HepG2 (cell line): Measurements from ENCODE around the gene PRSS33. TPM values are rescaled to one million over a fixed set of nuclear protein-coding genes. Genes with fewer than 3 reads are reported as not detected.
A peak's percentile ranks its signal among the peaks of the same experiment; 100 is the strongest.

ENCODE experiments used
- ATAC-seq: fragments of 200-7000 bp; cut with Tn5 transposase; 3 replicates; pipeline ENCODE4 v1.9.1; 2020; ENCODE audit warnings: mild to moderate bottlenecking, moderate library complexity
- BruUV-seq: library from RNA; stranded (reverse); fragments of 400-500 nt; replicated peaks from 2 replicates; lab custom pipeline; 2021; lab: Mats Ljungman, UMichigan
- CTCF ChIA-PET: fragments of 300-600 bp; formaldehyde crosslinking; extraction: SDS; loops from one replicate; lab custom pipeline; 2021; ENCODE audit warnings: low total read pairs, inconsistent platforms, low intra/inter-chr PET ratio; lab: Yijun Ruan, JAX
- POLR2A ChIA-PET: fragments of 350-600 bp; sonication (Branson Sonifier 250); formaldehyde crosslinking; loops from one replicate; lab custom pipeline; 2020; ENCODE audit warnings: antibody characterized with exemption, inconsistent platforms; lab: Yijun Ruan, JAX
- DNase-seq: peaks from one replicate; pipeline ENCODE4 v3.0.0-alpha.2; 2015; ENCODE audit warnings: low spot score
- FAIRE-seq: peaks from 3 replicates; lab custom pipeline; 2011; peaks lifted over from hg19 to GRCh38; lab: Jason Lieb, UNC
- H2AFZ ChIP-seq: one replicate; pipeline ENCODE4 v1.6.1; 2011; ENCODE audit warnings: low read length, inconsistent platforms
- H3K27ac ChIP-seq: fragments of 300-600 bp; 3 replicates; pipeline ENCODE4 v1.8.0; 2011; ENCODE audit warnings: mixed run types, mild to moderate bottlenecking, mixed read lengths, low read length, inconsistent platforms; ENCODE audit not compliant: insufficient read depth; ENCODE audit errors: extremely low read length
- H3K27me3 ChIP-seq, 2 experiments: fragments of 200-600 bp in 1 of 2; 2 replicates in 1 of 2; 3 replicates in 1 of 2; pipeline versions ENCODE4 v1.6.0 to v1.8.0; 2011; ENCODE audit warnings: low read length in 2 of 2, mild to moderate bottlenecking in 2 of 2, moderate library complexity in 2 of 2, inconsistent platforms in 1 of 2; ENCODE audit not compliant: insufficient read depth in 2 of 2, control insufficient read depth in 1 of 2
- H3K36me3 ChIP-seq, 2 experiments: fragments of 200-600 bp in 1 of 2; replicated peaks in 1 of 2; 2 replicates in 1 of 2; 3 replicates in 1 of 2; pipeline versions ENCODE4 v1.5.1 to v1.8.0; 2011; ENCODE audit warnings: low read length in 2 of 2, inconsistent platforms in 1 of 2; ENCODE audit not compliant: insufficient read depth in 2 of 2, control insufficient read depth in 1 of 2
- H3K4me1 ChIP-seq: 2 replicates; pipeline ENCODE4 v1.5.1; 2012; ENCODE audit warnings: low read length, inconsistent platforms; ENCODE audit not compliant: insufficient read depth
- H3K4me2 ChIP-seq: 2 replicates; pipeline ENCODE4 v1.6.0; 2011; ENCODE audit warnings: low read depth, low read length, inconsistent platforms
- H3K4me3 ChIP-seq, 3 experiments: fragments of 200-600 bp in 1 of 3; sonication (generic), shearing (Covaris generic) in 1 of 3; replicated peaks in 1 of 3; 2 replicates each; pipeline ENCODE4 v1.5.1; 2011 to 2016; ENCODE audit warnings: low read length in 3 of 3, inconsistent platforms in 2 of 3, low read depth in 2 of 3, mild to moderate bottlenecking in 2 of 3, control low read depth in 1 of 3, mixed read lengths in 1 of 3; ENCODE audit not compliant: insufficient read depth in 1 of 3
- H3K79me2 ChIP-seq: one replicate; pipeline ENCODE4 v1.6.1; 2011; ENCODE audit warnings: low read length, inconsistent platforms; ENCODE audit not compliant: insufficient read depth
- H3K9ac ChIP-seq: 2 replicates; pipeline ENCODE4 v1.6.0; 2011; ENCODE audit warnings: mild to moderate bottlenecking, low read depth, low read length, inconsistent platforms; ENCODE audit not compliant: insufficient read depth
- H3K9me3 ChIP-seq: 2 replicates; pipeline ENCODE4 v1.5.1; 2012; ENCODE audit warnings: mild to moderate bottlenecking, low read length
- H4K20me1 ChIP-seq: 2 replicates; pipeline ENCODE4 v1.6.0; 2011; ENCODE audit warnings: inconsistent platforms, mild to moderate bottlenecking, low read length, moderate library complexity; ENCODE audit not compliant: insufficient read depth
- CHD4 ChIP-seq: fragments of 200-600 bp; sonication (generic); IDR thresholded peaks from 2 replicates; pipeline ENCODE4 v1.7.0; 2017; ENCODE audit warnings: mild to moderate bottlenecking, low read length, borderline replicate concordance
- CREB1 ChIP-seq, 2 experiments: fragments of 450-650 bp in 1 of 2; IDR thresholded peaks; 2 replicates each; pipeline ENCODE4 v1.6.1; 2016 to 2017; ENCODE audit warnings: control low read depth in 1 of 2, mild to moderate bottlenecking in 1 of 2, missing compliant biosample characterization in 1 of 2, missing genetic modification characterization in 1 of 2
- DNMT1 ChIP-seq: sonication (generic); formaldehyde crosslinking; IDR thresholded peaks from 2 replicates; pipeline ENCODE4 v1.5.1; 2020; ENCODE audit warnings: mild to moderate bottlenecking, missing genetic modification reagents
- GMEB1 ChIP-seq: sonication (generic); formaldehyde crosslinking; IDR thresholded peaks from 2 replicates; pipeline ENCODE4 v1.5.1; 2020; ENCODE audit warnings: missing genetic modification reagents, mild to moderate bottlenecking, borderline replicate concordance
- NKX3-1 ChIP-seq: sonication (generic); formaldehyde crosslinking; IDR thresholded peaks from 2 replicates; pipeline ENCODE4 v1.5.0; 2020; ENCODE audit warnings: missing genetic modification reagents
- POLR2A ChIP-seq, 2 experiments: IDR thresholded peaks; 2 replicates each; pipeline ENCODE4 v1.6.1; 2011; ENCODE audit warnings: low read depth in 2 of 2, low read length in 2 of 2, mild to moderate bottlenecking in 1 of 2, moderate library complexity in 1 of 2; ENCODE audit not compliant: insufficient read depth in 1 of 2
- ZMYM3 ChIP-seq: sonication (generic); formaldehyde crosslinking; IDR thresholded peaks from 2 replicates; pipeline ENCODE4 v1.5.1; 2020; ENCODE audit warnings: mild to moderate bottlenecking, missing genetic modification reagents
- ZNF256 ChIP-seq: sonication (generic); formaldehyde crosslinking; conservative IDR thresholded peaks from 2 replicates; pipeline ENCODE4 v1.4.0; 2020; ENCODE audit warnings: missing genetic modification reagents
- ZNF629 ChIP-seq: sonication (generic); formaldehyde crosslinking; conservative IDR thresholded peaks from 2 replicates; pipeline ENCODE4 v1.5.0; 2020; ENCODE audit warnings: missing genetic modification reagents
- WGBS: methylation state at CpG from one replicate; pipeline ENCODE4 v1.1.6; 2017; ENCODE audit warnings: low lambda C conversion rate; 5-methylcytosine and 5-hydroxymethylcytosine counted together
- in situ Hi-C: cut with HindIII; loops from 2 replicates; pipeline ENCODE4 v1.10.0; 2017; ENCODE audit warnings: low pct_unique_long_range_greater_than_20kb; ENCODE audit not compliant: extremely low pct_ligation_motif_present
- intact Hi-C: fragments of 100-400 bp; cut with micrococcal nuclease; formaldehyde crosslinking; loops from one replicate; pipeline ENCODE4 v1.10.0; 2022; ENCODE audit not compliant: unreplicated experiment
- polyA plus RNA-seq, 8 experiments: library from polyadenylated mRNA; depleted of rRNA in 3 of 8; stranded (reverse) in 7 of 8; unstranded in 1 of 8; fragments of >200 nt; fragmentation: Illumina TruSeq in 4 of 8; extraction: Trizol in 4 of 8; gene quantifications; 2 replicates each; pipeline versions ENCODE4 v1.2.1 to v1.2.3, GENCODE V29; 2011 to 2016; ENCODE audit warnings: low read depth in 4 of 8, missing spikeins in 1 of 8, mixed read lengths in 1 of 8; ENCODE audit not compliant: insufficient read depth in 1 of 8
- total RNA-seq, 5 experiments: library from RNA; depleted of rRNA; stranded (reverse); fragments of >200 nt; fragmentation: Illumina TruSeq; extraction: Trizol; gene quantifications; 2 replicates each; pipeline ENCODE4 v1.2.3, GENCODE V29; 2016; ENCODE audit warnings: low read depth in 1 of 5
- TF ChIP-seq, protein P1 (sequence below): sonication (generic); formaldehyde crosslinking; IDR thresholded peaks from 2 replicates; pipeline ENCODE4 v1.4.0; 2020; ENCODE audit warnings: missing genetic modification reagents

The PRSS33 gene
- total and polyA plus RNA-seq, 2 of the 13 experiments (the other 11 are each of a cell fraction or from before 2014, with no cell fraction given): not detected

DNA sequence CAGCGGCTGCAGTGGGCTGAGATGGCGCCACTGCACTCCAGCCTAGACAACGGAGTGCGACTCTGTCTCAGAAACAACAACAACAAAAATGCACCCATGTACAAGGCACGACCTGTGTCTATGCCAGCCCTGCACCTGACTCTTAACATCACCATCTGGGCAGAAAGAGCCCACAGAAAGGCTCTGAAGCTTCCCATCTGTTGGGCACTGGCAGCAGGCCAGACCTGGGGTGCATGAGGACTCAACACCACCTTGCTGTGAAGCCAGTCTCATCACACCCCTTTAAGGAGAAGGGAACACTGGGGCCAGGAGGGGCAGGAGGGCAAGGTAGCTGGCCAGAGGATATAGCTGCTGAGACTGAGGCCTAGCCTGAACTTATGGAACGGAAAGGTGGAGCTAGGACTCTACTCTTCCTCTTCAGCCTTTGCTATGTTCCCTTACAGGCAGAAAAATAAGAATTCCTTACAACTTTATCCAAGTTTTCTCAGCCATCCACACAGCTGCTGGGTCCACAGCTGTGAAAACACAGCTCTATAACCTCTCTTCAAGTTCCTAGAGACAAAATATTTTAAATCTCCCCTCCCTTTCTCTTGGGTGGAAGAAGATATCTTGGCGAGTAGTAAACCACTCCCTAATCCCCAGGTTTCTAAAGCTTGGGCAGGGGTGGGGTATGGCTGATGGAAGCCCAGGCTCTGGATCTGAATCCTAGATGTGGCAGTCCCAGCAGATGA is 13.0 kb downstream of the PRSS33 start:
- ChIA-PET CTCF (no interaction called here), POLR2A (interaction anchor here (6.1 kb wide), 1 partner anchor 22 kb away, joined by 74 read pairs; the partner anchor contains the start of gene SRRM2)
- peaks cover 26 to 50% of the 10 kb centered on the region in 2 experiments; a peak in 4 of 5 replicates for H3K36me3 ChIP-seq
- in situ Hi-C loops (no loop called here), intact Hi-C loops (no loop called here)
- DNase-seq (no peak), FAIRE-seq (no peak), ATAC-seq (no peak)
- H2AFZ ChIP-seq: no peak overlapping the region
- no peak overlapping the region for H3K27ac ChIP-seq
- no peaks in the 10 kb centered on the region; a peak in 1 of 5 replicates for H3K27me3 ChIP-seq
- no peak overlapping the region for H3K9ac ChIP-seq
- H3K79me2 ChIP-seq: peaks cover 34% of the 10 kb centered on the region
- TF ChIP-seq CREB1 (IDR thresholded peaks at IDR 0.05) (no peak), CREB1 (CRISPR knock-in tag; IDR thresholded peaks at IDR 0.05) (no peak), POLR2A (IDR thresholded peaks at IDR 0.05; ENCODE audit: insufficient read depth in 1 of 2, low read depth in 2 of 2, low read length in 2 of 2) (peak in 1 of 2 experiments; percentile 17; a peak in 1 of 4 replicates)
- H4K20me1 ChIP-seq: 0 out of 2 replicates have a peak, but pooled peaks cover 7% of the 10 kb centered on the region
- peaks cover 25% of the 10 kb centered on the region for H3K4me1 ChIP-seq
- no peak overlapping the region for H3K4me3 ChIP-seq
- WGBS: 86% methylated on average over 7 of the region's 7 CpGs
- H3K4me2 ChIP-seq: no peak overlapping the region
- BruUV-seq: no TSS peak
- no peaks in the 10 kb centered on the region for H3K9me3 ChIP-seq

- no TSS peak for BruUV-seq
- H3K9me3 ChIP-seq: no peaks in the 10 kb centered on the region
- CTCF ChIA-PET: no interaction called here
- no peak overlapping the region for H3K27ac ChIP-seq
- H3K4me1 ChIP-seq: peaks cover 18% of the 10 kb centered on the region
- H3K79me2 ChIP-seq: peaks cover 34% of the 10 kb centered on the region
- H3K9ac ChIP-seq: no peak overlapping the region
- ATAC-seq: no peak; the same call in 2 of the 3 replicates
- H2AFZ ChIP-seq: no peak overlapping the region
- peaks cover 31 to 59% of the 10 kb centered on the region in 2 experiments; a peak in 4 of 5 replicates for H3K36me3 ChIP-seq
- FAIRE-seq: no peak
- H3K4me3 ChIP-seq: no peak overlapping the region
- POLR2A ChIA-PET: interaction anchor here (0.6 to 6.1 kb wide), 2 partner anchors 21 to 101 kb away, joined by 3 to 74 read pairs; partner anchors contain the start of gene SRRM2
- intact Hi-C loops: no loop called here
- in situ Hi-C loops: no loop called here
- WGBS: 92% methylated on average over 8 of the region's 12 CpGs
- H4K20me1 ChIP-seq: 0 out of 2 replicates have a peak, but pooled peaks cover 7% of the 10 kb centered on the region
- no peak for TF ChIP-seq ZNF256 (CRISPR knock-in tag)
- TF ChIP-seq DNMT1 (CRISPR knock-in tag): no peak
- no peak for TF ChIP-seq GMEB1
- TF ChIP-seq ZMYM3 (CRISPR knock-in tag): 0 out of 2 replicates have a peak, but pooled peaks have one; percentile 34
- TF ChIP-seq ZNF629 (CRISPR knock-in tag): peak; percentile 92
- TF ChIP-seq, protein P1, sequence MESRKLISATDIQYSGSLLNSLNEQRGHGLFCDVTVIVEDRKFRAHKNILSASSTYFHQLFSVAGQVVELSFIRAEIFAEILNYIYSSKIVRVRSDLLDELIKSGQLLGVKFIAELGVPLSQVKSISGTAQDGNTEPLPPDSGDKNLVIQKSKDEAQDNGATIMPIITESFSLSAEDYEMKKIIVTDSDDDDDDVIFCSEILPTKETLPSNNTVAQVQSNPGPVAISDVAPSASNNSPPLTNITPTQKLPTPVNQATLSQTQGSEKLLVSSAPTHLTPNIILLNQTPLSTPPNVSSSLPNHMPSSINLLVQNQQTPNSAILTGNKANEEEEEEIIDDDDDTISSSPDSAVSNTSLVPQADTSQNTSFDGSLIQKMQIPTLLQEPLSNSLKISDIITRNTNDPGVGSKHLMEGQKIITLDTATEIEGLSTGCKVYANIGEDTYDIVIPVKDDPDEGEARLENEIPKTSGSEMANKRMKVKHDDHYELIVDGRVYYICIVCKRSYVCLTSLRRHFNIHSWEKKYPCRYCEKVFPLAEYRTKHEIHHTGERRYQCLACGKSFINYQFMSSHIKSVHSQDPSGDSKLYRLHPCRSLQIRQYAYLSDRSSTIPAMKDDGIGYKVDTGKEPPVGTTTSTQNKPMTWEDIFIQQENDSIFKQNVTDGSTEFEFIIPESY (CRISPR knock-in tag): peak; percentile 42; the same call in 1 of the 2 replicates
- TF ChIP-seq NKX3-1 (CRISPR knock-in tag): no peak
- TF ChIP-seq CHD4: 0 out of 2 replicates have a peak, but pooled peaks have one; percentile 50
- TF ChIP-seq POLR2A (IDR thresholded peaks at IDR 0.05; ENCODE audit: insufficient read depth in 1 of 2, low read depth in 2 of 2, low read length in 2 of 2): peak in 1 of 2 experiments; percentile 9; a peak in 1 of 4 replicates
- no peak overlapping the region for H3K4me2 ChIP-seq
- no peaks in the 10 kb centered on the region; a peak in 1 of 5 replicates for H3K27me3 ChIP-seq
- no peak for DNase-seq
These were observed 14.0 kb downstream of the PRSS33 start for GRCh38 chr16:2773188-2773968.
